Breast epithelium (tissue), 4 donors: ENCODE results near the gene REG1A. TPM values are rescaled to one million over a fixed set of nuclear protein-coding genes. Genes with fewer than 3 reads are reported as not detected.

Source experiments
- DNase-seq, 2 donors: peaks; one replicate each; pipeline ENCODE4 v3.0.0-alpha.2; 2019; ENCODE audit warnings: low spot score in 2 of 2
- H3K27ac ChIP-seq, 2 donors: fragments of 200-600 bp; sonication (generic) in 1 of 2; one replicate each; pipeline ENCODE4 v1.5.1; 2016 to 2019; ENCODE audit warnings: mild to moderate bottlenecking in 1 of 2
- H3K27me3 ChIP-seq, 2 donors: fragments of 200-600 bp; sonication (generic) in 1 of 2; one replicate each; pipeline versions ENCODE4 v1.5.1 to v1.6.0; 2017 to 2019; ENCODE audit warnings: control low read depth in 1 of 2, mild to moderate bottlenecking in 1 of 2
- H3K36me3 ChIP-seq: fragments of 200-600 bp; one replicate; pipeline ENCODE4 v1.5.1; 2019
- H3K4me1 ChIP-seq, 2 donors: fragments of 200-600 bp; sonication (generic); one replicate each; pipeline ENCODE4 v1.5.1; 2016 to 2019; ENCODE audit warnings: control low read depth in 1 of 2
- H3K4me3 ChIP-seq, 3 donors: fragments of 200-600 bp; sonication (generic); 1 replicate in 2 of 3; 2 replicates in 1 of 3; pipeline ENCODE4 v1.5.1; 2016 to 2019; ENCODE audit warnings: mild to moderate bottlenecking in 3 of 3, moderate library complexity in 2 of 3
- H3K9me3 ChIP-seq, 2 donors: fragments of 200-600 bp; sonication (generic) in 1 of 2; one replicate each; pipeline ENCODE4 v1.5.1; 2016 to 2019; ENCODE audit warnings: control low read depth in 1 of 2
- CTCF ChIP-seq, 3 donors: fragments of 450-650 bp; IDR thresholded peaks; one replicate each; pipeline ENCODE4 v1.5.1; 2016 to 2017; ENCODE audit warnings: antibody characterized with exemption in 3 of 3, mild to moderate bottlenecking in 3 of 3, moderate library complexity in 3 of 3
- POLR2A ChIP-seq: fragments of 450-650 bp; IDR thresholded peaks from one replicate; pipeline ENCODE4 v1.6.1; 2016; ENCODE audit warnings: antibody characterized with exemption, mild to moderate bottlenecking, moderate library complexity
- POLR2AphosphoS5 ChIP-seq, 3 donors: sonication (generic); formaldehyde crosslinking; IDR thresholded peaks; one replicate each; pipeline ENCODE4 v1.6.1; 2017; ENCODE audit warnings: antibody characterized with exemption in 3 of 3
- intact Hi-C: fragments of 100-400 bp; cut with DNase I; formaldehyde crosslinking; loops from one replicate; pipeline ENCODE4 v1.15.1; 2023; ENCODE audit warnings: low total_unique reads
- total RNA-seq, 3 donors: library from RNA; depleted of rRNA; stranded (reverse); fragments of >200 nt; gene quantifications; one replicate each; pipeline ENCODE4 v1.1.0, GENCODE V29; 2016

The REG1A gene
- total RNA-seq, 3 donors from 2014 or later = not detected

GRCh38 chr2:79131687-79132086, 11.4 kb downstream of the REG1A start:
- intact Hi-C loops = no loop called here
- TF ChIP-seq POLR2AphosphoS5 (IDR thresholded peaks at IDR 0.05) (no peak), CTCF (IDR thresholded peaks at IDR 0.05) (no peak), POLR2A (no peak)
- Histone ChIP-seq H3K4me1 (no peaks in the 10 kb centered on the region), H3K27ac (no peak overlapping the region), H3K9me3 (no peaks in the 10 kb centered on the region), H3K4me3 (no peak overlapping the region), H3K36me3 (no peaks in the 10 kb centered on the region), H3K27me3 (no peaks in the 10 kb centered on the region)
- DNase-seq = no peak

DNA sequence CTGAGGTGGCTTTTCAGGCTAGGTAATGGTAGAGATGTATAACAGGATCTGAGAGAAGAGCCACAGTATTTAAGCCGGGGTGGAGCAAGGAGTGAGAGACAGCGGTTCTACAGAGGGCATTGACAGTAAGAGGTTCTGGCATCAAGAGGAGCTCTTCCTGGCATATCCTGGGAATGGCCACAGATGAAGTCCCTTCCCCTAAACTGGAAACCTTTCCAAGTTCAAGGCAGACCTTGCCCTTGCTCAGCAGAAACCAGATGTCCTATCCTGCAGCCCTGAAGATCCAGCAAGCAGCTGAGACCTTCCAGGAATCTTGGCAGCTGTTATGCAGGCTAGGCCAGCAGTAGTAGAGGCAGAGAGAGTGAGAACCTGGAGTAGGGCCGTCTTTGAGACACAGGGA, 18.1 kb downstream of the REG1A start:
- no peak for DNase-seq
- no peak overlapping the region for H3K4me3 ChIP-seq
- no peak for TF ChIP-seq CTCF (IDR thresholded peaks at IDR 0.05)
- TF ChIP-seq POLR2AphosphoS5 (IDR thresholded peaks at IDR 0.05) = no peak
- TF ChIP-seq POLR2A = no peak

GRCh38 chr2:79139423-79139822, 19.1 kb downstream of the REG1A start:
- DNase-seq = no peak
- Histone ChIP-seq H3K4me1 (no peaks in the 10 kb centered on the region), H3K36me3 (no peaks in the 10 kb centered on the region), H3K27me3 (no peaks in the 10 kb centered on the region), H3K9me3 (no peaks in the 10 kb centered on the region), H3K4me3 (no peak overlapping the region), H3K27ac (no peak overlapping the region)
- intact Hi-C loops = no loop called here
- TF ChIP-seq POLR2AphosphoS5 (IDR thresholded peaks at IDR 0.05) = no peak
- no peak for TF ChIP-seq POLR2A
- TF ChIP-seq CTCF (IDR thresholded peaks at IDR 0.05) = no peak

More for the DNA sequence above, 18.1 kb downstream of the REG1A start:
- H3K27ac ChIP-seq = no peak overlapping the region
- intact Hi-C loops = no loop called here
- H3K27me3 ChIP-seq = no peaks in the 10 kb centered on the region
- no peaks in the 10 kb centered on the region for H3K9me3 ChIP-seq
- H3K4me1 ChIP-seq = no peaks in the 10 kb centered on the region
- H3K36me3 ChIP-seq = no peaks in the 10 kb centered on the region

GRCh38 chr2:79155826-79156476, 35.7 kb downstream of the REG1A start:
- TF ChIP-seq POLR2A = no peak
- Histone ChIP-seq H3K9me3 (no peaks in the 10 kb centered on the region), H3K27ac (no peak overlapping the region), H3K4me3 (no peak overlapping the region), H3K36me3 (no peaks in the 10 kb centered on the region), H3K4me1 (no peaks in the 10 kb centered on the region), H3K27me3 (no peaks in the 10 kb centered on the region)
- DNase-seq = no peak
- intact Hi-C loops = no loop called here

DNA sequence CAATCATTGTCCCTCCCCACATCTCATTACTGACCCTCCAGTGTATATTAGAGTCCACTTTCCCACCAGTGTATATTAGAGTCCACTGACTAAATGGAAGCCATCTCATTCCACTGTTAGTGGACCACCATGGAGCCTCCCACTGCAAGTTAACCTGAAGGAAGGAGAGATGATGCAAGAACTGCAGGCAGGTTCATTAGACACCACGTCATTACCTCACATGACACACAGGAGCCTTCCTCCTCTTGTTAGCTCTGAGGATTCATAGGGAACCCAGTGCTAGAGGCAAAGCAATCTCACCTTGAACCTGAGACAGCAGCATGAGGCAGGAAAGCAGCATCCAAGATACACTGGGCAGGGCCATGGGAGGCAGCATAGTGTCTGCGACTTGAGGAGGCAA, 38.7 kb downstream of the REG1A start:
- Histone ChIP-seq H3K36me3 (no peaks in the 10 kb centered on the region), H3K4me3 (no peak overlapping the region), H3K4me1 (no peaks in the 10 kb centered on the region), H3K27ac (no peak overlapping the region), H3K9me3 (no peaks in the 10 kb centered on the region), H3K27me3 (no peaks in the 10 kb centered on the region)
- TF ChIP-seq CTCF (IDR thresholded peaks at IDR 0.05) (no peak), POLR2A (no peak), POLR2AphosphoS5 (IDR thresholded peaks at IDR 0.05) (no peak)
- DNase-seq = no peak
- intact Hi-C loops = no loop called here

GRCh38 chr2:79159653-79160052, 39.4 kb downstream of the REG1A start, which contains the start of gene REG3A:
TSS of gene REG3A (minus strand) at chr2:79159753. CDS start at chr2:79159405, 348 bp downstream.
- Histone ChIP-seq H3K27ac (no peak within 1 kb of the TSS), H3K36me3 (no peaks in the 10 kb centered on the region), H3K4me1 (no peaks in the 10 kb centered on the region), H3K27me3 (no peaks in the 10 kb centered on the region), H3K9me3 (no peaks in the 10 kb centered on the region), H3K4me3 (no peak within 1 kb of the TSS)
- no peak for DNase-seq
- no peak for TF ChIP-seq POLR2A
- TF ChIP-seq CTCF (IDR thresholded peaks at IDR 0.05) = no peak
- TF ChIP-seq POLR2AphosphoS5 (IDR thresholded peaks at IDR 0.05) = no peak
- intact Hi-C loops = no loop called here
